D721Med (cell line): ENCODE results near the gene UNG.

ENCODE experiments used
- DNase-seq: peaks from one replicate; pipeline ENCODE4 v3.0.0; 2011; ENCODE audit warnings: low spot score; ENCODE audit not compliant: insufficient read length
- FAIRE-seq: peaks from 2 replicates; lab custom pipeline; 2011; peaks lifted over from hg19 to GRCh38; lab: Jason Lieb, UNC
- CTCF ChIP-seq: IDR thresholded peaks from 2 replicates; pipeline ENCODE4 v1.5.1; 2012; ENCODE audit warnings: mild to moderate bottlenecking, control low read depth; ENCODE audit not compliant: insufficient read depth; ENCODE audit errors: missing control alignments

The UNG gene

DNA sequence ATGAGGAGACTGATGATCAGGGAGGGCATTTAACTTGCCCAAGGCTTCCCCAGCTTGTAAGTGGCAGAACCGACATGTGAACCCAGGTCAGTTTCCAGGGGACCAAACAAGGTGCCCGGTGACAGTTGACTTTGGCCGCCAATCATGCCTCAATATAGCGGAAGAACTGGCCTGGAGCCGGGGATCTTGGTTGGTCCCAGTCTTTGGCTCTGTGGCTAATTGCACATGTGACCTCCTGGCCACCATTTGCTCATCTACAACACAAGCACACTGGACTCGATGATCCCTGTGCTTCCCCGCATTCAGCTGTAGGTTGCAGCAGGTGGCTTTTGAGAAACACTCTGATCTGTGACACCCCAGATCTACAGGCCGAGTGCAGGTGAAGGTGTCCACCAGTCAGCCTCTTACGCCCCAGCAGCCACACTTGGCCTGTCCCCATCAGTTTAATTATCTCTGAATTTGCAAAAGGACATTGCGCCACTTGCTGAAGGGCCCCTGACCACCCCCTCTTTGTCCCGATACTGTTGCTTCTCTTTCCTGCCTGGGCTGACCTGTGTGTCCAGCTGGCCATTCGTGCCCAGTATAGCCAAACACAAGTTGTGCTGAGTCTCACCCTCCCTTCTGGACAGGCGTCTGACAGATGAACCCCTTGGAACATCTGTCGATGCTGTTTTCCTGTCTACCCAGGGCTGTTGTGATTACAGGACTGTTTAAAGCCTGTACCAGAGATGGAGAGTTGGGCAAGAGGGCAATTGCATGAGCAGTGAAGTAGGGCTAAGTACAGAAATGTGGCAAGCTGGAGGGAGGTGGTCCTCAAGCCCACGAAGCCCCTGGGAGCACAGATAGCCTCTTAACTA is 33.1 kb downstream of the UNG start:
- TF ChIP-seq CTCF = no peak
- FAIRE-seq = no peak
- no peak for DNase-seq

DNA sequence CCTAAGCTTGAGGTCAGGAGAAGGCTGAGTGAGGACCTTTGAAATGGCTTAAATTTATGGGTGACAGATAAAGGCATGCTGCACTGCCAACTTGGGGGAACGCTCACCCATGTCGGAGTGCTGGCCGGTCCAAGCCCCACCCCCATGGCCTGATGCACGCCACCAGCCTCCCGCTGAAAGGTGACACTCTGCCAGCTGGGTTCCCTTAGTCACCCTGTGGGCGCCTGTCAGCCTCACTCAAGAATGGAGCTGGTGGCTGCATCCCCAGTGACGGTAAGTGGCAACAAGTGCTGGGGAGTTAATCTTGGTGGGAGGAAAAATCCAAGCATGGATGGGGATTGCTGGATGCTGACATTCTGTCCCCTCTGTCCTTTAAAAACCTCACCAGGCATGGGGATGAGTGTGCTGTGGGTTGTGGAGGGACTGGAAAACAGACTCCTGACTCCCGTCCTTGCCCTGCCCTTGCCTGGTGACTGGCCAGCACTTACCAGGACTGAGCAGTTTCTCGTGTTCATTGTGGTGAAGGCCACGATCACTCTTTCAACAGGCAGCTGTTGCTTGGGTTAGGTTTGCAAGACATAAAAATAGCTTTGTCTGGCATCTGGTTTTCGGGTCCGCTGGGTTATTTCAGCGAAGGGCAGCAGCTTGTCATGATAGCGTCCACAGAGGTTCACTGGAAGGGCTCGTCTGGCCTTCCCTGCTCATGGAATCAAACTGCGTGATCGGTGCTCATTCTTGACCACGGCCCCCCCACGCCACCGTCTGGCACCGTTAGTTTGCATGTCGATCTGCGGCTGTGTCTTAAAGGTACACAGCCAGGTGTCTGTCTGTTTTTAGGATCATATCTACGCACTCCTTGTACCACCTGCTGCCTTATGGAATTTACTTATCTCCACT is 34.0 kb downstream of the UNG start:
- TF ChIP-seq CTCF = no peak
- DNase-seq = no peak
- no peak for FAIRE-seq

- DNase-seq (no peak), FAIRE-seq (no peak)
- no peak for TF ChIP-seq CTCF
Measured at GRCh38 chr12:109134186-109134917, 37.0 kb downstream of the UNG start.

GRCh38 chr12:109137055-109137454 is 39.7 kb downstream of the UNG start:
- no peak for FAIRE-seq
- TF ChIP-seq CTCF = no peak
- DNase-seq = no peak

DNA sequence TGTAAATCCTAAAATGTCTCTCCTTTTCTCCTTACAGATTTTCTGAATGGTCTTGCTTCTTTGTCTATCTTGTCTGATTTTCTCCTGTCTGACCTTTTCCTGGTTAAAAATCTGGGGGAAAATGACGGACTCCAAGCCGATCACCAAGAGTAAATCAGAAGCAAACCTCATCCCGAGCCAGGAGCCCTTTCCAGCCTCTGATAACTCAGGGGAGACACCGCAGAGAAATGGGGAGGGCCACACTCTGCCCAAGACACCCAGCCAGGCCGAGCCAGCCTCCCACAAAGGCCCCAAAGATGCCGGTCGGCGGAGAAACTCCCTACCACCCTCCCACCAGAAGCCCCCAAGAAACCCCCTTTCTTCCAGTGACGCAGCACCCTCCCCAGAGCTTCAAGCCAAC is 42.0 kb downstream of the UNG start:
- FAIRE-seq = no peak
- DNase-seq = no peak
- no peak for TF ChIP-seq CTCF

GRCh38 chr12:109139791-109140190 is 42.4 kb downstream of the UNG start:
- FAIRE-seq = no peak
- DNase-seq = no peak
- TF ChIP-seq CTCF = no peak
